Mesenchymal stem cell (in vitro differentiated cells and primary cell): ENCODE results near the gene OR6S1.

Source experiments
- DNase-seq: peaks from one replicate; pipeline ENCODE4 v3.0.0-alpha.2; 2013
- H2AFZ ChIP-seq: one replicate; pipeline ENCODE4 v1.6.1; 2013; ENCODE audit warnings: low read depth, mild to moderate bottlenecking, control low read depth, inconsistent platforms, low read length, moderate library complexity
- H2AK5ac ChIP-seq: 2 replicates; pipeline ENCODE4 v1.6.1; 2013; ENCODE audit warnings: low read length, moderate library complexity, mild to moderate bottlenecking, inconsistent platforms; ENCODE audit not compliant: severe bottlenecking
- H2BK120ac ChIP-seq: one replicate; pipeline ENCODE4 v1.6.1; 2013; ENCODE audit warnings: low read depth, mild to moderate bottlenecking, inconsistent platforms, low read length, moderate library complexity
- H2BK12ac ChIP-seq, 2 experiments: one replicate each; pipeline ENCODE4 v1.6.1; 2013; ENCODE audit warnings: inconsistent platforms in 2 of 2, low read length in 2 of 2, mild to moderate bottlenecking in 2 of 2, moderate library complexity in 2 of 2, control low read depth in 1 of 2
- H2BK15ac ChIP-seq: one replicate; pipeline ENCODE4 v1.6.1; 2013; ENCODE audit warnings: mild to moderate bottlenecking, low read depth, inconsistent platforms; ENCODE audit not compliant: poor library complexity, severe bottlenecking
- H2BK5ac ChIP-seq: 2 replicates; pipeline ENCODE4 v1.6.1; 2013; ENCODE audit warnings: low read depth, mild to moderate bottlenecking, low read length, control low read depth, inconsistent platforms; ENCODE audit not compliant: poor library complexity, severe bottlenecking
- H3K14ac ChIP-seq, 2 experiments: one replicate each; pipeline ENCODE4 v1.6.1; 2013; ENCODE audit warnings: inconsistent platforms in 2 of 2, low read length in 2 of 2, control low read depth in 1 of 2, mild to moderate bottlenecking in 1 of 2, moderate library complexity in 1 of 2
- H3K18ac ChIP-seq, 2 experiments: one replicate each; pipeline ENCODE4 v1.6.1; 2013; ENCODE audit warnings: inconsistent platforms in 2 of 2, low read length in 2 of 2, control low read depth in 1 of 2, low read depth in 1 of 2, mild to moderate bottlenecking in 1 of 2
- H3K23ac ChIP-seq, 2 experiments: one replicate each; pipeline ENCODE4 v1.6.1; 2013; ENCODE audit warnings: inconsistent platforms in 2 of 2, low read length in 2 of 2, mild to moderate bottlenecking in 2 of 2, moderate library complexity in 2 of 2, control low read depth in 1 of 2
- H3K27ac ChIP-seq: 2 replicates; pipeline ENCODE4 v1.5.1; 2013; ENCODE audit warnings: mild to moderate bottlenecking, moderate library complexity, low read length, control low read depth, inconsistent platforms; ENCODE audit not compliant: poor library complexity, severe bottlenecking
- H3K27me3 ChIP-seq, 2 experiments: 2 replicates each; pipeline versions ENCODE4 v1.6.1 to v1.7.0; 2013; ENCODE audit warnings: low read length in 2 of 2, mild to moderate bottlenecking in 2 of 2, moderate library complexity in 2 of 2, control low read depth in 1 of 2, inconsistent platforms in 1 of 2; ENCODE audit not compliant: control insufficient read depth in 1 of 2, insufficient read depth in 1 of 2
- H3K36me3 ChIP-seq, 2 experiments: 2 replicates each; pipeline versions ENCODE4 v1.6.1 to v1.7.0; 2013; ENCODE audit warnings: low read length in 2 of 2, control low read depth in 1 of 2, inconsistent platforms in 1 of 2, low read depth in 1 of 2, mild to moderate bottlenecking in 1 of 2; ENCODE audit not compliant: insufficient read depth in 2 of 2, control insufficient read depth in 1 of 2
- H3K4ac ChIP-seq, 2 experiments: one replicate each; pipeline ENCODE4 v1.6.1; 2013; ENCODE audit warnings: inconsistent platforms in 2 of 2, low read length in 2 of 2, mild to moderate bottlenecking in 2 of 2, moderate library complexity in 2 of 2, control low read depth in 1 of 2, low read depth in 1 of 2
- H3K4me1 ChIP-seq: 2 replicates; pipeline ENCODE4 v1.6.1; 2013; ENCODE audit warnings: low read depth, low read length, control low read depth; ENCODE audit not compliant: control insufficient read depth, insufficient read depth
- H3K4me2 ChIP-seq: 2 replicates; pipeline ENCODE4 v1.6.1; 2013; ENCODE audit warnings: low read length, mild to moderate bottlenecking, inconsistent platforms; ENCODE audit not compliant: poor library complexity, severe bottlenecking
- H3K4me3 ChIP-seq, 2 experiments: 2 replicates each; pipeline versions ENCODE4 v1.5.1 to v1.7.0; 2013; ENCODE audit warnings: low read length in 2 of 2, mild to moderate bottlenecking in 2 of 2, control low read depth in 1 of 2, low read depth in 1 of 2; ENCODE audit not compliant: insufficient read depth in 1 of 2
- H3K79me1 ChIP-seq: replicated peaks from 2 replicates; pipeline ENCODE4 v1.6.1; 2013; ENCODE audit warnings: mild to moderate bottlenecking, control low read depth, low read length, inconsistent platforms; ENCODE audit not compliant: poor library complexity, severe bottlenecking
- H3K9ac ChIP-seq: 2 replicates; pipeline ENCODE4 v1.7.0; 2013; ENCODE audit warnings: mild to moderate bottlenecking, low read length, moderate library complexity
- H3K9me3 ChIP-seq: 2 replicates; pipeline ENCODE4 v1.7.0; 2013; ENCODE audit warnings: mild to moderate bottlenecking, low read length; ENCODE audit not compliant: control insufficient read depth
- H4K8ac ChIP-seq: one replicate; pipeline ENCODE4 v1.6.1; 2013; ENCODE audit warnings: inconsistent platforms, mild to moderate bottlenecking, low read length, moderate library complexity
- H4K91ac ChIP-seq: one replicate; pipeline ENCODE4 v1.6.1; 2013; ENCODE audit warnings: mild to moderate bottlenecking, low read length, inconsistent platforms
- WGBS: methylation state at CpG from one replicate; pipeline ENCODE4 v1.1.7; 2013; ENCODE audit warnings: mixed read lengths; 5-methylcytosine and 5-hydroxymethylcytosine counted together

The OR6S1 gene

DNA sequence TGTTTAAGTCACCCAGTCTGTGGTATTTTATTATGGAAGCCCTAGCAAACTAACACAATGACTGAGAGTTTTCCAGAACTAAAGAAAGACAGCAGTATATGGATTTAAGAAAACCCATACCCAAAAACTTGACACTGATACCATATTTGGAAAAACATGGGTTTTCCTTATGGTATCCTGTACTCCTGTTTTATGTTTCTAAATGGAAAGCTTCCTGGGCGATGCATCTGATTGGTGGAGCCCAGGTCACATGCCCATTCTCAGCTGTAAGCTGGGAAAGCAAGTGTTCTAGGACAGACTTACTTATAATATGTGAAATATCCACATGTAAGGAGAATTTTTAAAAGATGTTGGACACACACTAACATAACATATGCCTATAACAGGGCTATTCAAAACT, 38.4 kb upstream of the OR6S1 start:
- Histone ChIP-seq H2BK120ac (no peak overlapping the region), H2BK5ac (no peak overlapping the region), H3K23ac (no peak overlapping the region), H2BK12ac (no peak overlapping the region), H4K91ac (no peak overlapping the region), H3K27ac (no peak overlapping the region), H4K8ac (no peak overlapping the region), H3K4me2 (no peak overlapping the region), H3K4me3 (no peak overlapping the region), H3K4ac (no peak overlapping the region), H3K36me3 (no peaks in the 10 kb centered on the region), H3K79me1 (no peaks in the 10 kb centered on the region), H3K27me3 (peaks cover 13 to 20% of the 10 kb centered on the region in 2 experiments), H3K9me3 (no peaks in the 10 kb centered on the region), H2AFZ (no peak overlapping the region), H3K14ac (no peak overlapping the region), H3K18ac (no peak overlapping the region), H3K9ac (no peak overlapping the region), H2AK5ac (no peak overlapping the region), H2BK15ac (no peak overlapping the region), H3K4me1 (peaks cover 2% of the 10 kb centered on the region)
- peak; percentile 22 for DNase-seq
- 33% methylated on average over 1 of the region's 1 CpG for WGBS

DNA sequence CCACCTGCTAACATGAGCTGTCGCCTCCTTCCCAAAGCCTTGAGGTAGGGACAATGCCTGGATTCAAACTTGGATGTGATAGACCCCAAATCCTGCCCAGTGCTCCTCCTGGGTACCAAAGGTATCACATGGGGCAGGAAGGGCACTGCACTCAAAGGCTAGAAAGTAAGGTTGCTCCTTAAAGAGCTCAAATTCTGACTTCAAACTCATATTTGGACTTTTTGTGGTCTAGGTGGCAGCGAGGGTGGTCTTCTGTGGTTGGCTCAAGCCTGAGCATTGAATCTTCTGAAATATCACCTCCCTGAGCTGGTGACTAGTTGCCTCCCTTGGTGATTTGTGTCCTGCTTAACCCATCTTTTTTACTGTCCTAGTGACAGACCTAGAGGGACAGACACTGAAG, 34.6 kb upstream of the OR6S1 start:
- peaks cover 13 to 33% of the 10 kb centered on the region in 2 experiments for H3K27me3 ChIP-seq
- H3K23ac ChIP-seq: no peak overlapping the region
- no peaks in the 10 kb centered on the region for H3K79me1 ChIP-seq
- H2BK5ac ChIP-seq: no peak overlapping the region
- peaks cover 2% of the 10 kb centered on the region for H3K4me1 ChIP-seq
- H4K91ac ChIP-seq: no peak overlapping the region
- no peak overlapping the region for H3K4me2 ChIP-seq
- no peak overlapping the region for H3K4ac ChIP-seq
- H2AFZ ChIP-seq: no peak overlapping the region
- H3K36me3 ChIP-seq: no peaks in the 10 kb centered on the region
- H2BK12ac ChIP-seq: no peak overlapping the region
- no peak overlapping the region for H2BK120ac ChIP-seq
- H3K27ac ChIP-seq: no peak overlapping the region
- H2BK15ac ChIP-seq: no peak overlapping the region
- H3K4me3 ChIP-seq: no peak overlapping the region
- H3K18ac ChIP-seq: no peak overlapping the region
- no peak overlapping the region for H3K14ac ChIP-seq
- no peak for DNase-seq
- no peak overlapping the region for H2AK5ac ChIP-seq
- no peak overlapping the region for H3K9ac ChIP-seq
- 92% methylated on average over 2 of the region's 2 CpGs for WGBS
- H4K8ac ChIP-seq: no peak overlapping the region
- no peaks in the 10 kb centered on the region for H3K9me3 ChIP-seq

DNA sequence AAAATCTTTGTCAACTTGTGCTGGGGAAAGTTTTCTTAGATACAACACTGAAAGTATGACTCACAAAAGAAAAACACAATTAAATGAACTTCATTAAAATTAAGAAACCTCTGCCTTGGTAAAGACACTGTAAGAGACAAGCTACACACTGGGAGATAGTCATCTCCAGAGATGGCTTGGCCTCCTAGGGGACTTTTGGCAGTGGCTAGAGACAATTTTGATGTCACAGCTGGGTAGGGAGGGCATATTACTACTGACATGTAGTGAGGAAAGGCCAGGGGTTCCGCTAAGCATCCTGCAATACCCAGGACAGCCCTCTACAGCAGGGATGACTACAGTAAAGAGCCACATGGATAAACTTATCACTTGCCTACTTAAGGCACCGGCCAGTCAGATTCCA, 34.2 kb upstream of the OR6S1 start:
- DNase-seq: no peak
- H3K9me3 ChIP-seq: no peaks in the 10 kb centered on the region
- H2BK15ac ChIP-seq: no peak overlapping the region
- H3K4me1 ChIP-seq: peaks cover 2% of the 10 kb centered on the region
- H2AK5ac ChIP-seq: no peak overlapping the region
- no peak overlapping the region for H2BK12ac ChIP-seq
- no peak overlapping the region for H3K4me2 ChIP-seq
- H4K91ac ChIP-seq: no peak overlapping the region
- no peak overlapping the region for H3K23ac ChIP-seq
- no peaks in the 10 kb centered on the region for H3K36me3 ChIP-seq
- H2BK120ac ChIP-seq: no peak overlapping the region
- no peak overlapping the region for H3K27ac ChIP-seq
- no peak overlapping the region for H3K14ac ChIP-seq
- H3K4me3 ChIP-seq: no peak overlapping the region
- no peak overlapping the region for H2AFZ ChIP-seq
- H3K18ac ChIP-seq: no peak overlapping the region
- H3K9ac ChIP-seq: no peak overlapping the region
- H3K27me3 ChIP-seq: peaks cover 13 to 33% of the 10 kb centered on the region in 2 experiments
- no peaks in the 10 kb centered on the region for H3K79me1 ChIP-seq
- H2BK5ac ChIP-seq: no peak overlapping the region
- no peak overlapping the region for H3K4ac ChIP-seq
- 91% methylated on average over 2 of the region's 2 CpGs for WGBS
- H4K8ac ChIP-seq: no peak overlapping the region

DNA sequence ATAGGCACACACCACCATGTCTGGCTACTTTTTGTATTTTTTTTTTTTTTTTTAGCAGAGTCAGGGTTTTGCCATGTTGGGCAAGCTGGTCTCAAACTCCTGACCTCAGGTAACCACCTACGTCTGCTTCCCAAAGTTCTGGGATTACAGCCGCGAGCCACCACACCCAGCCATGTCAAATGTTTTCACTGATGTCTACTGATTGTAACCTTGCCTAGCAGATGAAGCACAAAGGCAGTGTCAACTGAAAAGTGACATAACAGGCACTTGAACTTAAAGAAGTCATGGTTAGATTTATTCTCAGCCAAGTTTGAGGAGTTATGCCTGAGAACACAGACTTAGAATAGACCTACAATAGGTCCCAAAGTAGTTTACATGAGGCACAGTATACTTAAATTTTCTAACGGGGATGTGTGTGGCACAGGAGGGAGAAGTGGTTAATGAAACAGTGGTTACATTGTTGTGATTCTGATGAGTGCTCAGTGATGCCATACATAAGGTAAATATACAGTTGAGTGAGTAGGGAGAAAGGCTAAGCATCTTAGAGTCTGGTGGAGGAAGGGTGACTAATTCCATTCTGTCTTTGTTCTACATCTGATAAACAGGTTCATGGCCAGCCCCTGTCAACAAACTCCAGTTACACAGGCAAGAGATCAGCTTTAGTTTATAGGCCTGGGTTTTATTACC, 30.2 kb upstream of the OR6S1 start:
- no peak overlapping the region for H4K91ac ChIP-seq
- H2AK5ac ChIP-seq: no peak overlapping the region
- H3K27ac ChIP-seq: no peak overlapping the region
- no peak overlapping the region for H2BK120ac ChIP-seq
- H2BK15ac ChIP-seq: no peak overlapping the region
- H3K4me2 ChIP-seq: no peak overlapping the region
- H3K27me3 ChIP-seq: peaks cover 23 to 53% of the 10 kb centered on the region in 2 experiments
- no peaks in the 10 kb centered on the region for H3K9me3 ChIP-seq
- no peaks in the 10 kb centered on the region for H3K36me3 ChIP-seq
- H3K14ac ChIP-seq: no peak overlapping the region
- no peak overlapping the region for H3K4ac ChIP-seq
- whole genome bisulfite sequencing: 82% methylated on average over 4 of the region's 4 CpGs
- no peak overlapping the region for H3K9ac ChIP-seq
- H3K79me1 ChIP-seq: no peaks in the 10 kb centered on the region
- no peak overlapping the region for H4K8ac ChIP-seq
- DNase-seq: no peak
- H3K4me3 ChIP-seq: no peak overlapping the region
- no peak overlapping the region for H2BK5ac ChIP-seq
- no peak overlapping the region for H2BK12ac ChIP-seq
- no peak overlapping the region for H3K18ac ChIP-seq
- no peak overlapping the region for H3K23ac ChIP-seq
- H3K4me1 ChIP-seq: no peaks in the 10 kb centered on the region
- no peak overlapping the region for H2AFZ ChIP-seq
